SU-DHL-6 (cell line): ENCODE measurements around the gene SSNA1.

Source experiments
- H2AFZ ChIP-seq: fragments of 200-600 bp; sonication (generic); 2 replicates; pipeline ENCODE4 v1.6.1; 2014; ENCODE audit warnings: low read depth, mild to moderate bottlenecking, moderate library complexity, mixed read lengths, antibody characterized with exemption, low read length; ENCODE audit not compliant: severe bottlenecking
- H3F3A ChIP-seq: fragments of 200-600 bp; shearing (Covaris generic); 2 replicates; pipeline ENCODE4 v1.6.0; 2016; ENCODE audit warnings: antibody characterized with exemption, mild to moderate bottlenecking; ENCODE audit not compliant: insufficient read depth
- H3K27ac ChIP-seq: fragments of 200-600 bp; sonication (generic); 2 replicates; pipeline ENCODE4 v1.5.1; 2016; ENCODE audit warnings: low read depth, mild to moderate bottlenecking, low read length, moderate library complexity, mixed read lengths
- H3K27me3 ChIP-seq: fragments of 200-600 bp; sonication (generic), shearing (Covaris generic); 2 replicates; pipeline ENCODE4 v1.6.0; 2014; ENCODE audit warnings: mild to moderate bottlenecking, low read length
- H3K36me3 ChIP-seq: fragments of 200-600 bp; sonication (generic); 2 replicates; pipeline ENCODE4 v1.6.1; 2014; ENCODE audit warnings: mild to moderate bottlenecking, low read length, mixed read lengths
- H3K4me2 ChIP-seq: fragments of 300-600, 200-600 bp; shearing (Covaris generic), sonication (generic); 2 replicates; pipeline ENCODE4 v1.6.0; 2014; ENCODE audit warnings: low read length, low read depth, mild to moderate bottlenecking; ENCODE audit not compliant: poor library complexity, severe bottlenecking
- H3K4me3 ChIP-seq: fragments of 200-600 bp; sonication (generic); 2 replicates; pipeline ENCODE4 v1.5.1; 2014; ENCODE audit warnings: antibody characterized with exemption, low read length, mild to moderate bottlenecking, mixed read lengths; ENCODE audit not compliant: insufficient read depth, poor library complexity, severe bottlenecking
- H3K79me2 ChIP-seq: fragments of 200-600 bp; sonication (generic); 2 replicates; pipeline ENCODE4 v1.6.1; 2014; ENCODE audit warnings: mild to moderate bottlenecking, low read length, moderate library complexity; ENCODE audit not compliant: insufficient read depth
- H3K9ac ChIP-seq: fragments of 200-600 bp; sonication (generic); 2 replicates; pipeline ENCODE4 v1.7.0; 2014; ENCODE audit warnings: mild to moderate bottlenecking, low read length
- H3K9me2 ChIP-seq: fragments of 200-600 bp; sonication (generic); replicated peaks from 2 replicates; pipeline ENCODE4 v1.6.1; 2014; ENCODE audit warnings: low read length; ENCODE audit not compliant: insufficient read depth
- H3K9me3 ChIP-seq: fragments of 200-600 bp; sonication (generic); 2 replicates; pipeline ENCODE4 v1.6.1; 2014; ENCODE audit warnings: low read length, mixed read lengths; ENCODE audit not compliant: insufficient read depth
- H4K20me1 ChIP-seq: fragments of 200-600 bp; sonication (generic); 2 replicates; pipeline ENCODE4 v1.6.1; 2014; ENCODE audit warnings: low read depth, mild to moderate bottlenecking, antibody characterized with exemption, low read length, moderate library complexity, mixed read lengths
- EZH2phosphoT487 ChIP-seq: fragments of 200-600 bp; sonication (generic), shearing (Covaris generic); conservative IDR thresholded peaks from 2 replicates; pipeline ENCODE4 v1.6.1; 2018; ENCODE audit warnings: mild to moderate bottlenecking, antibody characterized with exemption, low read length, moderate library complexity, mixed read lengths
- TF ChIP-seq, protein P1 (sequence below): fragments of 200-600 bp; sonication (generic); IDR thresholded peaks from one replicate; pipeline ENCODE4 v1.5.1; 2017; ENCODE audit warnings: antibody characterized with exemption, mild to moderate bottlenecking, low read length, moderate library complexity; ENCODE audit not compliant: insufficient read depth, poor library complexity, severe bottlenecking

The SSNA1 gene

DNA sequence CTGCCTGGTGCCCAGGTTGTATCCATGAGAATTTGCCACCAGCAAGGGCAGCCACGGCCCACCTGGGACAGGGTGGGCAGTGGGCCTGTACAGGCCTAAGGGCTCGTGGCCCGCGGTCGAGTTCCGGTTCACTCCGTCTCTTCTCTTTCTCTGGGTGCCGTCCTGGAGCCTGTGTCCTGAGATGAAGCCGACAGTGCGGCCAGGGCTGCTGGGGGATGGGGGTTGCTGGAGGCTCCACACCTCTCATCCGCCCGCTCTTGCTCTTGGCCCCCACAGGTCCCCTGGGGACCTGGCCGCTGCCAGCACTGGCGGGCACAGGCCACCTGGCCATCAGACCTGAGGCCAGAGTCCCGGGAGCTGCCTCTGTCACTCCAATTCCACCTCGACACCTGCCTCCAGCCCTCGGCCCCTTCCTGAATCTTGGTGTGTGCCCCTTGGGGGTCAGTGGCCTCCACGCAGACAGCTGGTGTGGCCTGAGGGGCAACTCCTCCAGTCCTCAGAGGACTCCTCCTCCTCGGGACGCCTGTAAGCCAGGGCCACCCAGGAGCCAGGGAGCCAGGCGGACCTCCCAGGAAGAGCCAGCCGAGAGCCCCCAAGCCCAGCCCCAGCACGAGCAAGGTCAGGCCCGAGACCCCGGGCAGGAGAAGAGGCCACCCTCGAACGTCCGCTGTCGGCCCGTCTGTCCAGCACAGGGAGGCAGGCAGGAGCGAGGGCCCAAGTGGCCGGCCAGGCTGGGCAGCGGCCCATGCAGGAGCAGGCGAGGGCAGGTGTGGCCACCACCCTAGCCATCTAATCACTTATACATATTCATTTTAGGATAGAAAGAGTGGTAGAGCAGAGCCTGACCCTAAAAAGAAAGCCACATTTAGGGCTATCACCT lies 23.9 kb upstream of the SSNA1 start:
- Histone ChIP-seq H2AFZ (no peak overlapping the region), H3K4me2 (no peak overlapping the region), H3K9me2 (no peaks in the 10 kb centered on the region), H3K36me3 (no peaks in the 10 kb centered on the region), H3K9me3 (no peaks in the 10 kb centered on the region), H3K9ac (no peak overlapping the region), H3K79me2 (no peaks in the 10 kb centered on the region), H3K27me3 (no peaks in the 10 kb centered on the region), H3K27ac (no peak overlapping the region), H3K4me3 (no peak overlapping the region), H3F3A (no peaks in the 10 kb centered on the region), H4K20me1 (no peaks in the 10 kb centered on the region)
- TF ChIP-seq, protein P1, sequence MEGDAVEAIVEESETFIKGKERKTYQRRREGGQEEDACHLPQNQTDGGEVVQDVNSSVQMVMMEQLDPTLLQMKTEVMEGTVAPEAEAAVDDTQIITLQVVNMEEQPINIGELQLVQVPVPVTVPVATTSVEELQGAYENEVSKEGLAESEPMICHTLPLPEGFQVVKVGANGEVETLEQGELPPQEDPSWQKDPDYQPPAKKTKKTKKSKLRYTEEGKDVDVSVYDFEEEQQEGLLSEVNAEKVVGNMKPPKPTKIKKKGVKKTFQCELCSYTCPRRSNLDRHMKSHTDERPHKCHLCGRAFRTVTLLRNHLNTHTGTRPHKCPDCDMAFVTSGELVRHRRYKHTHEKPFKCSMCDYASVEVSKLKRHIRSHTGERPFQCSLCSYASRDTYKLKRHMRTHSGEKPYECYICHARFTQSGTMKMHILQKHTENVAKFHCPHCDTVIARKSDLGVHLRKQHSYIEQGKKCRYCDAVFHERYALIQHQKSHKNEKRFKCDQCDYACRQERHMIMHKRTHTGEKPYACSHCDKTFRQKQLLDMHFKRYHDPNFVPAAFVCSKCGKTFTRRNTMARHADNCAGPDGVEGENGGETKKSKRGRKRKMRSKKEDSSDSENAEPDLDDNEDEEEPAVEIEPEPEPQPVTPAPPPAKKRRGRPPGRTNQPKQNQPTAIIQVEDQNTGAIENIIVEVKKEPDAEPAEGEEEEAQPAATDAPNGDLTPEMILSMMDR: no peak

DNA sequence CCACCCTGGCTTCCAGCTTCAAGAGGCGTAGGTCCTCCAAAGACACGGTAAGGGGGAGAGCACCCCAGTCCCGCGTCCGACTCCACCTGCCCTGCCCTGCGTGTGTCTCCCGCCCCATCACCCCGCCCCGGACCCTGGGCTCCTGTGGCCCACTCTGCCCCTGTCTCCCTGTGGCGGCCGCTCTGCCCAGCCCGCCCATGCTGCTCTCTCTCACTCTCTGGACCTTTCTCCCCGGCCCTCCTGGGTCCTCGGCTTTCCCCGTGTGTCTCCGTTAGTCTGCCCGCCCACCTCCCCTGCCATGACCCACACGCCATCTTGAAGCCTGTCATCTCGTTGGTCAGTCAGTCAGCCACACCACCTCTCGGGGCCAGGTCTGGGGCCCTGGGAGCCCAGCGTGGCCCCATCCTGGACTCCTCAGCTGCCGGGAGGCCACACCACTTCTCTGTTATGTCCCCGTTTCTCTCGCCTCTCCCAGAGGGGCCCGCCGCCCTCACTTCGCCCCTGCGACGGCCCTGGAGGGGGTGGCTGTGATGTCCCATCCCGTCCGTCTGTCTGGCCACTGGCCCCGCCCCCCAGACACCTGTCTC lies 23.1 kb upstream of the SSNA1 start:
- no peak overlapping the region for H2AFZ ChIP-seq
- no peaks in the 10 kb centered on the region for H3K79me2 ChIP-seq
- no peaks in the 10 kb centered on the region for H3F3A ChIP-seq
- TF ChIP-seq, protein P1: no peak
- no peak for TF ChIP-seq EZH2phosphoT487
- no peaks in the 10 kb centered on the region for H3K9me3 ChIP-seq
- no peaks in the 10 kb centered on the region for H3K36me3 ChIP-seq
- no peak overlapping the region for H3K4me2 ChIP-seq
- H3K9me2 ChIP-seq: no peaks in the 10 kb centered on the region
- no peak overlapping the region for H3K4me3 ChIP-seq
- H3K9ac ChIP-seq: no peak overlapping the region
- no peak overlapping the region for H3K27ac ChIP-seq
- no peaks in the 10 kb centered on the region for H3K27me3 ChIP-seq
- no peaks in the 10 kb centered on the region for H4K20me1 ChIP-seq

DNA sequence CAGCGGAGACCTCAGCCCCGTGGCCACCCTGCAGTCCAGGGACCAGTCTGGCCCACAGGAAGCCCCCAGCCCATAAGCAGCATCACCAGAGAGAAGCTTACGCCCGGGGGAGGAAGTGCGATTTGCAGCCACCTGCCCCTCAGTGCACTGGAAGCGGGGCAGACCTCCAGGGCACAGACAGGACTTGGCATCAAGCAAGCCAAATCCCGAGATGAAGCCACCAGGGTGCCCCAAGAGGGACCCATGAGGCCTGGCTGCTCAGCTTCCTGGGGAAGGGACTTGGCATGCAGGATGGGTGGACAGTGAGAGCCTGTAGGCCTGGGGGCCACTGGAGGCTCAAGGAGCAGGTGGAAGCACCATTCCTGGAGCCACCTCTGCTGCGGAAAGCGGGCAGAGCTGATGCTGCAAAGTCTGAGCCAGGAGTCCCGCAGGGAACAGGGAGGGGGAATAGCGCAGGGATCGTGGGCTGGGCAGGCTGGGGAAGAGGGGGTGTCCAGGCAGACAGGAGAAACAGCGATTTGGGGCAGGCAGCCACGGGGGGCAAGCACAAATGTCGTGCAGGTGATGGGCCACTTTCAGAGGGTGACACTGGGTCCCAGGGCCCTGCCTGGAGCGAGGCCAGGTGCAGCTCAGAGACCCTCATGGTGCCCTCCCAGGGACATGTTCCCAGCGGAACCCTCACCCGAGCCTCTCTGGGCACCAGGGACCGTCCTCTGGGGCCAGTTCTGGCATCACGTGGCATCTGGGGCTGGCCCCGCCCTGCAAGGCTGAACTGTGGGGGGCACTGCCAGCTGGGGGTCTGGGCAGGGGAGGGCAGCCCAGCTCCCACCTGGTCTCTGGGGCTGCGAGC lies 21.9 kb upstream of the SSNA1 start:
- no peaks in the 10 kb centered on the region for H3K9me2 ChIP-seq
- no peaks in the 10 kb centered on the region for H3K79me2 ChIP-seq
- no peaks in the 10 kb centered on the region for H3K27me3 ChIP-seq
- no peaks in the 10 kb centered on the region for H4K20me1 ChIP-seq
- no peak overlapping the region for H3K27ac ChIP-seq
- H3K36me3 ChIP-seq: no peaks in the 10 kb centered on the region
- H3K4me2 ChIP-seq: no peak overlapping the region
- H2AFZ ChIP-seq: no peak overlapping the region
- no peak overlapping the region for H3K4me3 ChIP-seq
- no peak overlapping the region for H3K9ac ChIP-seq
- TF ChIP-seq EZH2phosphoT487: no peak
- TF ChIP-seq, protein P1: no peak
- H3K9me3 ChIP-seq: no peaks in the 10 kb centered on the region
- H3F3A ChIP-seq: no peaks in the 10 kb centered on the region
